ENCODE results near the gene VWA1. TPM values are rescaled to one million over a fixed set of nuclear protein-coding genes. Genes with fewer than 3 reads are reported as not detected.

Gene VWA1
- total and polyA plus RNA-seq, 4 donors: 18.3 to 81.3 (median 32.2) TPM

GRCh38 chr1:1418464-1419362, 16.8 kb upstream of the VWA1 start:
- TF ChIP-seq RAD21 (IDR thresholded peaks at IDR 0.05) (no peak), FOXA1 (IDR thresholded peaks at IDR 0.05) (no peak), HNF4A (conservative IDR thresholded peaks at IDR 0.05) (no peak)
- H3K9ac ChIP-seq (ENCODE audit: low read depth in 1 of 2, low read length in 2 of 2): no peak overlapping the region
- no peaks in the 10 kb centered on the region for H3K36me3 ChIP-seq (ENCODE audit: control insufficient read depth in 4 of 4, insufficient read depth in 3 of 4, low read depth in 1 of 4, low read length in 3 of 4)
- H3K4me1 ChIP-seq (ENCODE audit: control insufficient read depth in 4 of 4, insufficient read depth in 4 of 4, low read length in 3 of 4): peaks cover 0 to 8% (median 3%) of the 10 kb centered on the region in 4 donors
- WGBS: 95% methylated on average over 26 of the region's 26 CpGs
- no peak overlapping the region for H3K27ac ChIP-seq (ENCODE audit: low read depth in 1 of 2, low read length in 2 of 2)
- no peaks in the 10 kb centered on the region for H3K27me3 ChIP-seq (ENCODE audit: control insufficient read depth in 4 of 4, insufficient read depth in 4 of 4, low read length in 3 of 4)
- H3K9me3 ChIP-seq (ENCODE audit: control insufficient read depth in 4 of 4, low read length in 3 of 4): no peaks in the 10 kb centered on the region
- no peak overlapping the region for H3K4me3 ChIP-seq (ENCODE audit: low read depth in 1 of 3, low read length in 3 of 3)
- no peak for DNase-seq (ENCODE audit: low spot score)

GRCh38 chr1:1419363-1419812, 16.1 kb upstream of the VWA1 start:
- H3K9me3 ChIP-seq (ENCODE audit: control insufficient read depth in 4 of 4, low read length in 3 of 4): no peaks in the 10 kb centered on the region
- WGBS: 95% methylated on average over 21 of the region's 21 CpGs
- H3K4me1 ChIP-seq (ENCODE audit: control insufficient read depth in 4 of 4, insufficient read depth in 4 of 4, low read length in 3 of 4): peaks cover 0 to 8% (median 3%) of the 10 kb centered on the region in 4 donors
- DNase-seq (ENCODE audit: low spot score): no peak
- no peaks in the 10 kb centered on the region for H3K36me3 ChIP-seq (ENCODE audit: control insufficient read depth in 4 of 4, insufficient read depth in 3 of 4, low read depth in 1 of 4, low read length in 3 of 4)
- no peak overlapping the region for H3K4me3 ChIP-seq (ENCODE audit: low read depth in 1 of 3, low read length in 3 of 3)
- no peak overlapping the region for H3K27ac ChIP-seq (ENCODE audit: low read depth in 1 of 2, low read length in 2 of 2)
- TF ChIP-seq ZBTB33 (IDR thresholded peaks at IDR 0.05): no peak
- TF ChIP-seq HNF4G (IDR thresholded peaks at IDR 0.05): no peak
- no peak for TF ChIP-seq REST (IDR thresholded peaks at IDR 0.05)
- no peak for TF ChIP-seq JUND (IDR thresholded peaks at IDR 0.05)
- TF ChIP-seq MAX (IDR thresholded peaks at IDR 0.05): no peak
- H3K9ac ChIP-seq (ENCODE audit: low read depth in 1 of 2, low read length in 2 of 2): no peak overlapping the region
- H3K27me3 ChIP-seq (ENCODE audit: control insufficient read depth in 4 of 4, insufficient read depth in 4 of 4, low read length in 3 of 4): no peaks in the 10 kb centered on the region

- no peak for TF ChIP-seq ATF3 (IDR thresholded peaks at IDR 0.05)
- Histone ChIP-seq H3K4me1 (ENCODE audit: control insufficient read depth in 4 of 4, insufficient read depth in 4 of 4, low read length in 3 of 4) (peaks cover 0 to 8% (median 3%) of the 10 kb centered on the region in 4 donors), H3K36me3 (ENCODE audit: control insufficient read depth in 4 of 4, insufficient read depth in 3 of 4, low read depth in 1 of 4, low read length in 3 of 4) (no peaks in the 10 kb centered on the region), H3K9me3 (ENCODE audit: control insufficient read depth in 4 of 4, low read length in 3 of 4) (no peaks in the 10 kb centered on the region), H3K27ac (ENCODE audit: low read depth in 1 of 2, low read length in 2 of 2) (no peak overlapping the region), H3K4me3 (ENCODE audit: low read depth in 1 of 3, low read length in 3 of 3) (peak overlapping the region in 1 of 3 donors; percentile 49), H3K27me3 (ENCODE audit: control insufficient read depth in 4 of 4, insufficient read depth in 4 of 4, low read length in 3 of 4) (no peaks in the 10 kb centered on the region), H3K9ac (ENCODE audit: low read depth in 1 of 2, low read length in 2 of 2) (no peak overlapping the region)
- DNase-seq (ENCODE audit: low spot score): no peak
- 19% methylated on average over 112 of the region's 112 CpGs for WGBS
These were observed 15.5 kb upstream of the VWA1 start for GRCh38 chr1:1419813-1420653.

All from liver (tissue), 9 donors.